ENCODE data around the gene PPP5C.
A peak's percentile ranks its signal among the peaks of the same experiment; 100 is the strongest.

PPP5C gene

GRCh38 chr19:46355234-46356148 lies 8.6 kb downstream of the PPP5C start:
- Histone ChIP-seq H3K9ac (ENCODE audit: low read length) (no peak overlapping the region), H3K36me3 (ENCODE audit: control insufficient read depth, insufficient read depth, low read length) (peaks cover 7% of the 10 kb centered on the region), H3K4me1 (ENCODE audit: control insufficient read depth, insufficient read depth, low read length) (peaks cover 51% of the 10 kb centered on the region), H3K9me3 (ENCODE audit: control insufficient read depth, low read length) (no peaks in the 10 kb centered on the region), H3K4me3 (ENCODE audit: low read length) (no peak overlapping the region), H3K27me3 (ENCODE audit: control insufficient read depth, insufficient read depth, low read length) (no peaks in the 10 kb centered on the region)

GRCh38 chr19:46356149-46357055 lies 9.5 kb downstream of the PPP5C start:
- Histone ChIP-seq H3K9me3 (ENCODE audit: control insufficient read depth, low read length) (no peaks in the 10 kb centered on the region), H3K36me3 (ENCODE audit: control insufficient read depth, insufficient read depth, low read length) (peaks cover 7% of the 10 kb centered on the region), H3K4me1 (ENCODE audit: control insufficient read depth, insufficient read depth, low read length) (peaks cover 42% of the 10 kb centered on the region), H3K9ac (ENCODE audit: low read length) (no peak overlapping the region), H3K27me3 (ENCODE audit: control insufficient read depth, insufficient read depth, low read length) (no peaks in the 10 kb centered on the region), H3K4me3 (ENCODE audit: low read length) (no peak overlapping the region)

- Histone ChIP-seq H3K4me1 (ENCODE audit: control insufficient read depth, insufficient read depth, low read length) (peaks cover 33% of the 10 kb centered on the region), H3K4me3 (ENCODE audit: low read length) (no peak overlapping the region), H3K27me3 (ENCODE audit: control insufficient read depth, insufficient read depth, low read length) (no peaks in the 10 kb centered on the region), H3K9me3 (ENCODE audit: control insufficient read depth, low read length) (no peaks in the 10 kb centered on the region), H3K9ac (ENCODE audit: low read length) (no peak overlapping the region), H3K36me3 (ENCODE audit: control insufficient read depth, insufficient read depth, low read length) (peaks cover 7% of the 10 kb centered on the region)
Observed at GRCh38 chr19:46357846-46358583, 11.1 kb downstream of the PPP5C start.

- Histone ChIP-seq H3K36me3 (ENCODE audit: control insufficient read depth, insufficient read depth, low read length) (no peaks in the 10 kb centered on the region), H3K4me3 (ENCODE audit: low read length) (no peak overlapping the region), H3K9ac (ENCODE audit: low read length) (no peak overlapping the region), H3K4me1 (ENCODE audit: control insufficient read depth, insufficient read depth, low read length) (peaks cover 13% of the 10 kb centered on the region), H3K9me3 (ENCODE audit: control insufficient read depth, low read length) (no peaks in the 10 kb centered on the region), H3K27me3 (ENCODE audit: control insufficient read depth, insufficient read depth, low read length) (no peaks in the 10 kb centered on the region)
Observed at GRCh38 chr19:46361915-46362314, 15.0 kb downstream of the PPP5C start.

- Histone ChIP-seq H3K4me1 (ENCODE audit: control insufficient read depth, insufficient read depth, low read length) (no peaks in the 10 kb centered on the region), H3K27me3 (ENCODE audit: control insufficient read depth, insufficient read depth, low read length) (no peaks in the 10 kb centered on the region), H3K4me3 (ENCODE audit: low read length) (no peak overlapping the region), H3K9me3 (ENCODE audit: control insufficient read depth, low read length) (no peaks in the 10 kb centered on the region), H3K36me3 (ENCODE audit: control insufficient read depth, insufficient read depth, low read length) (no peaks in the 10 kb centered on the region), H3K9ac (ENCODE audit: low read length) (no peak overlapping the region)
Observed at GRCh38 chr19:46364359-46364758, 17.5 kb downstream of the PPP5C start.

- Histone ChIP-seq H3K4me1 (ENCODE audit: control insufficient read depth, insufficient read depth, low read length) (no peaks in the 10 kb centered on the region), H3K9me3 (ENCODE audit: control insufficient read depth, low read length) (no peaks in the 10 kb centered on the region), H3K9ac (ENCODE audit: low read length) (no peak overlapping the region), H3K36me3 (ENCODE audit: control insufficient read depth, insufficient read depth, low read length) (no peaks in the 10 kb centered on the region), H3K4me3 (ENCODE audit: low read length) (no peak overlapping the region), H3K27me3 (ENCODE audit: control insufficient read depth, insufficient read depth, low read length) (no peaks in the 10 kb centered on the region)
Observed at GRCh38 chr19:46365561-46365960, 18.7 kb downstream of the PPP5C start.

GRCh38 chr19:46366620-46367292 lies 19.9 kb downstream of the PPP5C start:
- Histone ChIP-seq H3K4me3 (ENCODE audit: low read length) (no peak overlapping the region), H3K9me3 (ENCODE audit: control insufficient read depth, low read length) (no peaks in the 10 kb centered on the region), H3K9ac (ENCODE audit: low read length) (no peak overlapping the region), H3K4me1 (ENCODE audit: control insufficient read depth, insufficient read depth, low read length) (peaks cover 7% of the 10 kb centered on the region), H3K27me3 (ENCODE audit: control insufficient read depth, insufficient read depth, low read length) (no peaks in the 10 kb centered on the region), H3K36me3 (ENCODE audit: control insufficient read depth, insufficient read depth, low read length) (no peaks in the 10 kb centered on the region)

GRCh38 chr19:46367426-46367825 lies 20.5 kb downstream of the PPP5C start:
- H3K4me3 ChIP-seq (ENCODE audit: low read length), result no peak overlapping the region
- H3K4me1 ChIP-seq (ENCODE audit: control insufficient read depth, insufficient read depth, low read length), result peaks cover 9% of the 10 kb centered on the region
- no peaks in the 10 kb centered on the region for H3K9me3 ChIP-seq (ENCODE audit: control insufficient read depth, low read length)
- H3K27me3 ChIP-seq (ENCODE audit: control insufficient read depth, insufficient read depth, low read length), result no peaks in the 10 kb centered on the region
- no peak overlapping the region for H3K9ac ChIP-seq (ENCODE audit: low read length)
- H3K36me3 ChIP-seq (ENCODE audit: control insufficient read depth, insufficient read depth, low read length), result no peaks in the 10 kb centered on the region

- Histone ChIP-seq H3K4me1 (ENCODE audit: control insufficient read depth, insufficient read depth, low read length) (peaks cover 15% of the 10 kb centered on the region), H3K9ac (ENCODE audit: low read length) (no peak overlapping the region), H3K27me3 (ENCODE audit: control insufficient read depth, insufficient read depth, low read length) (no peaks in the 10 kb centered on the region), H3K4me3 (ENCODE audit: low read length) (no peak overlapping the region), H3K9me3 (ENCODE audit: control insufficient read depth, low read length) (no peaks in the 10 kb centered on the region), H3K36me3 (ENCODE audit: control insufficient read depth, insufficient read depth, low read length) (no peaks in the 10 kb centered on the region)
Observed at GRCh38 chr19:46368116-46368515, 21.2 kb downstream of the PPP5C start.

- Histone ChIP-seq H3K9me3 (ENCODE audit: control insufficient read depth, low read length) (no peaks in the 10 kb centered on the region), H3K4me3 (ENCODE audit: low read length) (no peak overlapping the region), H3K9ac (ENCODE audit: low read length) (no peak overlapping the region), H3K4me1 (ENCODE audit: control insufficient read depth, insufficient read depth, low read length) (peaks cover 31% of the 10 kb centered on the region), H3K27me3 (ENCODE audit: control insufficient read depth, insufficient read depth, low read length) (no peaks in the 10 kb centered on the region), H3K36me3 (ENCODE audit: control insufficient read depth, insufficient read depth, low read length) (no peaks in the 10 kb centered on the region)
Observed at GRCh38 chr19:46369817-46370216, 22.9 kb downstream of the PPP5C start.

GRCh38 chr19:46371371-46371901 lies 24.5 kb downstream of the PPP5C start:
- Histone ChIP-seq H3K27me3 (ENCODE audit: control insufficient read depth, insufficient read depth, low read length) (no peaks in the 10 kb centered on the region), H3K4me1 (ENCODE audit: control insufficient read depth, insufficient read depth, low read length) (peaks cover 31% of the 10 kb centered on the region), H3K9me3 (ENCODE audit: control insufficient read depth, low read length) (no peaks in the 10 kb centered on the region), H3K9ac (ENCODE audit: low read length) (peak overlapping the region; percentile 45), H3K4me3 (ENCODE audit: low read length) (no peak overlapping the region), H3K36me3 (ENCODE audit: control insufficient read depth, insufficient read depth, low read length) (no peaks in the 10 kb centered on the region)
